Measurements from ENCODE around the gene TCAIM.
A peak's percentile ranks its signal among the peaks of the same experiment; 100 is the strongest.
"Not testable (repeated sequence)": the region's sequence is repeated elsewhere in the genome, so short reads cannot be mapped to it uniquely, and the experiment has no call there.

The TCAIM gene

GRCh38 chr3:44416031-44417030, 77.8 kb downstream of the TCAIM start:
- DNase-seq: no peak

GRCh38 chr3:44418118-44418517, 79.6 kb downstream of the TCAIM start:
- DNase-seq: not testable (repeated sequence)

- DNase-seq: no peak
Measured at GRCh38 chr3:44418549-44418948, 80.0 kb downstream of the TCAIM start.

- no peak for DNase-seq
Measured at GRCh38 chr3:44419116-44419922, 80.8 kb downstream of the TCAIM start.

- DNase-seq: no peak
Measured at GRCh38 chr3:44419923-44420650, 81.5 kb downstream of the TCAIM start.

GRCh38 chr3:44420676-44421075, 82.1 kb downstream of the TCAIM start:
- no peak for DNase-seq

- DNase-seq: no peak
Measured at GRCh38 chr3:44421280-44421679, 82.7 kb downstream of the TCAIM start.

- DNase-seq: no peak
Measured at GRCh38 chr3:44424758-44425157, 86.2 kb downstream of the TCAIM start.

GRCh38 chr3:44427683-44428082, 89.1 kb downstream of the TCAIM start:
- DNase-seq: no peak

GRCh38 chr3:44428910-44429309, 90.3 kb downstream of the TCAIM start:
- no peak for DNase-seq

- DNase-seq: no peak
Measured at GRCh38 chr3:44429459-44429858, 90.9 kb downstream of the TCAIM start.

- DNase-seq: no peak
Measured at GRCh38 chr3:44430466-44430865, 91.9 kb downstream of the TCAIM start.

- DNase-seq: no peak
Measured at GRCh38 chr3:44434834-44435510, 96.4 kb downstream of the TCAIM start.

GRCh38 chr3:44436181-44436580, 97.6 kb downstream of the TCAIM start:
- DNase-seq: no peak

- no peak for DNase-seq
Measured at GRCh38 chr3:44437800-44438199, 99.2 kb downstream of the TCAIM start.

- peak; percentile 78 for DNase-seq
Measured at GRCh38 chr3:44439499-44440295, 101.1 kb downstream of the TCAIM start.

- no peak for DNase-seq
Measured at GRCh38 chr3:44442596-44443309, 104.2 kb downstream of the TCAIM start.

GRCh38 chr3:44444437-44444836, 105.9 kb downstream of the TCAIM start:
- DNase-seq: no peak

- no peak for DNase-seq
Measured at GRCh38 chr3:44444896-44445691, 106.5 kb downstream of the TCAIM start.

- DNase-seq: no peak
Measured at GRCh38 chr3:44445786-44446185, 107.2 kb downstream of the TCAIM start.
